IPS-NIHi7 (cell line): ENCODE data around the gene KLHL18.
"Not testable (repeated sequence)": the region's sequence is repeated elsewhere in the genome, so short reads cannot be mapped to it uniquely, and the experiment has no call there.

Experiments used
- DNase-seq: peaks from one replicate; pipeline ENCODE4 v3.0.0; 2012; ENCODE audit warnings: mixed read lengths; ENCODE audit errors: extremely low spot score

The KLHL18 gene

GRCh38 chr3:47314056-47314764 lies 31.5 kb downstream of the KLHL18 start:
- DNase-seq = no peak

DNA sequence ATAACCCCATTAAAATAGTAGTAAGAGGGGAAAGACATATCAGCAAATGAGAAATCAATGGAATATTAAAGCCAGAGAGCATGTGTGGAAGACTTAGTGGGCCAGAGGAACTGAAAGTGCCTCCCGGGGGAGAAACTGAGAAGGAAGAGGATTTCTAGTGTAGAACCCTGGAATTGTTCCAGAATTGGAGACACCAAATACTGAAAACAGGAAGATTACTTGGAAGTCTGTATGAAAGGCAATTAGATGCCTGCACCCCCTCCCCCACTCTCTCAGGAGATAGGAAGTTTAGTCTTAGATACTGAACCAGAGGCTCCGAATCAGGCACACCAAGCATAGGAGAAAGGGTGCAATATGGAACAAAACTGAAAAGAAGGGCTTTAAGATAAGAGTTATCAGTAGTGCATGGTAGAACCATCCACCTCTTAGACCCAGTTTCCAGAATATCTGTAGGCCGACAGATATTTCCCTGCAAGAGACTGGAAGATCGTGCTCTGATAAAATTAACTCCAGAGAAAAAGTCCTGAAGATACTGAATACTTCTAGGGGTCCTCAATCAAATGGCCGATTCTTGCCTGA lies 32.4 kb downstream of the KLHL18 start:
- DNase-seq = no peak

GRCh38 chr3:47316151-47316550 lies 33.4 kb downstream of the KLHL18 start:
- DNase-seq = not testable (repeated sequence)

GRCh38 chr3:47318916-47319315 lies 36.2 kb downstream of the KLHL18 start:
- no peak for DNase-seq

- DNase-seq = no peak
These were observed 37.2 kb downstream of the KLHL18 start for GRCh38 chr3:47319956-47320355.

DNA sequence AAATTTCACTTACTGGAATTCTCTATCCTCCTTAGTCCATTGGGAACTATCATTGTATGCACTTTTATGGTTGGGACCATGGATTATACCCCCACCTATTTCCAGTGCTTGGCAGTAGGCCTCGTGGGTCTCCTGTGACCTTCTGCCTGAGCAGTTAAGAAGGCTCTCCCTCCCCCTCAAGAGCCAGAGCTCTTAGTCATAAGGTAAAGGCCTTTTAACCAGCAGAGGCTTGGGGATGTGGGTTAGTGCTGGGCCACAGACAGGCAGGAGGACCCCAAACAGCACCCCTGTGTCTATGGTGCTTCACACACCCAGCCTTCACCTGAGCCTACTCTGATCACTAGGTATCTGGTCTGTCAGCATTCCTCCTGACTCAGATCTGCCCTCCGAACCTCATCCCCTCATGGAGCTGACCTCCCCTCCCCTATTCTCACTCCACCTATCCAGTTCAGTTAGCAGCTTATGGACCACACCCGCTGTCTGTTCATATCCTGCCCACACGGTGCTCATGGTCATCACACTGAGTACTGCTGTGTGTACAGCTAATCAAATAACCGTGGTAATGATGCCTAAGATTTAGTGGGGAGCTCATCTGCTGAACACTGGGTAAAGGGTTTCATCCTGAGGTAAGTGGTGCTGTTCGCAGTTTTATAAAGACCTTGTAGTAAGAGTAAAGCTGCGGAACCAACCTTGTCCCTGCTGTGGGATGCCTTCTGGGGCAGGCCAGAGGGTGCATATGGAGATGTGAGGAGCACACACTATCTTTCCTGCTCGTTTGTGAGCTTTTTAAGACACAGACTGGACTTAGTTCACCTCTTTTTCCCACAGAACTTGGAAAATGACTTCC lies 40.9 kb downstream of the KLHL18 start:
- DNase-seq = no peak

DNA sequence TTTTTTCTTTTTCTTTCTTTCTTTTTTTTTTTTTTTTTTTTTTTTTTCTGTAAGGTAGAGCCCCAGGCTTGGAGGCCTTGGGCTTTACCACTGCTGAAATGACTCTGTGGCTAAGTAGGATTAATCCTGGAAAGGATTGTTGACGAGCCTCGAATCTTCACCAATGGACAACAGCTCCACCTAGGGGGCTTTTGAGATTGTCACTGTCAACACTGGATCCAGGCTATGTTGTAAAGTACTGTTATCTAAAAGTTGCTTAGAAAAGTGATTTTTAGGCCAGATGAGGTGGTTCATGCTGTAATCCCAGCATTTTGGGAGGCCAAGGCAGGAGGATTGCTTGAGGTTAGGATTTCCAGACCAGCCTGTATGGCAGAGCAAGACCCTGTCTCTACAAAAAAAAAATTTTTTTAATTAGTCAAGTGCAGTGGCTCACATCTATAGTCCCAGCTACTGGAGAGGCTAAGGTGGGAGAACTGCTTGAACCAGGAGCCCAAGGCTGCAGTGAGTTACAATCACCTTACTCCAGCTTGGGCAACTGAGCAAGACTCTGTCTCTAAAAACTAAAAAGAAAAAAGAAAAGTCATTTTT lies 41.6 kb downstream of the KLHL18 start:
- DNase-seq = peak; percentile 90

DNA sequence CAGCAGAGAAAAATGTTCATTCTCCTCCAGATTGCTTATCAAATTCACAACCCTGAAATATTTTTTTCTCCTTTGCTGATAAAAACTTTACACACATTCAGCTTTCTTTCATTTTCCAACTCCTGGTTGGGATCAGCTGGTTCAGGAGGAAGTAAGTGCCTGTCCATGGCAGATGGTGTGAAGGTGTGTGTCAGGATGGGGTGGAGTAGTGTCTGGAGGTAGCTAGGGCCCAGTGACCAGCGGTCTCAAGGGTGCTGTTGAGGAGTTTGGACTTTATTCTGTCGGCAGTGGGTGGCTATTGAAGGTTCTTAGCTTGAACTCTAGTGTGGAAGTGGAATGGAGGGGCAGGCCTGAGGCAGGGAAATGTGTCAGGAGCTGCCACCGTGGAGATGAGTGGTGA lies 51.2 kb downstream of the KLHL18 start:
- no peak for DNase-seq

GRCh38 chr3:47337656-47338055 lies 54.9 kb downstream of the KLHL18 start:
- DNase-seq = no peak

GRCh38 chr3:47339951-47340350 lies 57.2 kb downstream of the KLHL18 start:
- no peak for DNase-seq

GRCh38 chr3:47340866-47341265 lies 58.1 kb downstream of the KLHL18 start:
- DNase-seq = no peak

DNA sequence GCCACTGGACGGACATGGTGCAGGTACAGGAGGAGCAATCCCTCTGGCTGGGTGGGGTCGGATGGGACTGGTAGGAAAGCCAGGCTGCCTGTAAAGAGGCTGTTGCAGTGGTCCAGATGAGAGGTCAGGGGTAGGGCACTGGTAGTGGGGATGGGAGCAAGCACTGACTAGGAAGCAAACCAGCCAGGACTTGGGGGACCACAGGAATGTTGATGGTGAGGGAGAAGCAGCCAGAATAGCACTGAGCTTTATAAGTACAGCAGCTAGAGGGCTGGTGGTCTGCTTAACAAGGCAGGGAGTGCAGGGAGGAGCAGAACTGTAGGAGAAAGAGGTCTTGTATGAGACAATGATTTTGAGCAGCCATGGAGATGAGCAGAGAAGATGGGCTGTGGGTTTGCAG lies 59.4 kb downstream of the KLHL18 start:
- no peak for DNase-seq

DNA sequence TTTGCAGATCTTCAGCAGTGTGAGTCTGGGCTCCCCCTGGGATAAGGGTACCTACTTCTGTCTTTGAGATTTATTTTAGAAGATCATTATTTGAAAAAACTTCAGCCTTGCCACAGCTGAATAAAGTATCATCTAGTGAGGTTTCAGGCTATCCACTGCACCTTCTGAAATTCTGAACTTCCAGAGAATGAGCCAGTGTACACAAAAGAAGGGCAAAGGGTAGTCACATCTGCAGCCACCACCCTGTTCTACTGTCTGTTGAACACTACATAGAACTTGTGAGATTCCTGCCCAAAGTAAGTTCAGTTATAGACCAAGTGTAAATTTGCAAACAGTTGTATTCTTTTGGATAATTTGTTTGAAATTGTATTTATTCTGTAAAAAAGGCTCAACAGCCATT lies 60.1 kb downstream of the KLHL18 start:
- DNase-seq = no peak

- DNase-seq = no peak
These were observed 60.8 kb downstream of the KLHL18 start for GRCh38 chr3:47343471-47343971.

DNA sequence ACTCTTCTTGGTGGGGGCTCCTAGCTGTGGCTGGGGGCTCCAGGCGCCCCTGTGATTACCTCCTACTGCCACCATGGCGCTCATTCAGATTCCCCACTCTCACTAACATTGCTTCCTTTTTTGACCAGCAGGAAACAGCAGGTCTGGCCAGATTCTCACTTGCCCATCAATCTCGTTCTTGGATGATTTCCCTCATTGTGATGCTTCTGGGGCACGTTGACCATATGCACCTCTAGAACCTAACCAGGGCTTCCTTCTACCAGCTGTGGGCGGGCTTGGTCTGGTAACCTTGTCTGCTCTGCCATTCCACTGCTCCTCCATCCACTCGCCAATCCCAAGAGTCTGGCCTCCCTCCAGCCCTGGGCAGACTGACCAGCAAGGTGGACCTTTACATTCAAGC lies 62.2 kb downstream of the KLHL18 start:
- no peak for DNase-seq

DNA sequence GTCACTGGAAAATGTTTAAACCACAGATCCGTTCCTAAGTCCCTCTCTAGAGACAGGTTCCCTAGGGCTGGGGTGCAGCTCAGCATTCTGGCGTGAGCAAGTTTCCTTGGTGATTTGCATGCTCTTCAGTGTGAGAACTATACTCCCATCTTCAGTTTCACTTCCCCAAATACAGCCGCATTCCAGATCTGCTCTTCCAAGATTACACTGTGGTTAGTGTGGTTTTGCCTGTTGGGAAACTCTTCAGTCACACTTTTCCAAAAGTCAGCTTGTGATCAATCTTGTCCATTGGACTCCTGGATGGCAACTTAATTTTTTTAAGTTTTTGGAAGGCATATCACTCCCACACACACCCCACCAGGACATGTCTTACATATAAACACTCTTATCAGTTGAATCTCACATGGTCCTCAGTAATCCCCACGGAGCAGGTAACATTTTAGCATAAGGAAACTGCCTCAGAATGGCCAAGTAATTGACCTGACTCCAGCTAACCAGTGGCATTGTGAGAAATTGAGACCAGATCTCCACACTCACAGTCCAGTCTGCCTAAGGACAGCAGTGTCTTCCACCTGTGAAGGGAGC lies 64.6 kb downstream of the KLHL18 start:
- DNase-seq = no peak

DNA sequence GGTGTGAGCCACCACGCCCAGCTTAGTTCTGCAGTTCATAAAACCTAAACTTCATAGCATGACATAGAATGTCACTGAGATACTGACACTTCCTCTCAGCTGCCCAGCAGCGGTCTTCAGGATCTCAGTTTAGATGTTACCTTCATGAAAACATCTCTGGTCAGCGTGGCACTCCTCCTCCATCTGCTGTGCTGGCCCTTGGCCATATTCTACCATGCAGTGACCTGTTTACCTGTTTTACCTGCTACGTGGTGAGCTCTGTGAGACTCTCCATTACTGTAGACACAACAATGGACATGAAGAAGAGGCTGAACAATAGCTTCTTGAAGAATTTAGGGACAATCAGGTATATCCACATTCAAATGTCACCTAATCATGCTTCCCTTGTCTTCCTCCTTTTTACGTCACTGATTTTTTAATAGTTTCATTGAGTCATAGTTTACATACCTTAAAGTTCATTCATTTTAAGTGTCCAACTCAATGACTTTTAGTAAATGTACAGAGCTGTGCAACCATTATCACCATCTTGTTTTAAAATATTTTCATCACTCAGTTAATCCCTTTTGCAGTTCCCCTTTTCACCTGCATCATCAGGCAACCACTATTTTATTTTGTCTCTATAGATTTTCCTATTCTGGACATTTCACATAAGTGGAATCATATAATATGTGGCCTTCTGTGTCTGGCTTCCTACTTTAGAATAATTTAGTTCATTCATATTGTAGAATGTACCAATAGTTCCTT lies 65.8 kb downstream of the KLHL18 start:
- DNase-seq = no peak

GRCh38 chr3:47355010-47355409 lies 72.3 kb downstream of the KLHL18 start:
- DNase-seq = no peak

DNA sequence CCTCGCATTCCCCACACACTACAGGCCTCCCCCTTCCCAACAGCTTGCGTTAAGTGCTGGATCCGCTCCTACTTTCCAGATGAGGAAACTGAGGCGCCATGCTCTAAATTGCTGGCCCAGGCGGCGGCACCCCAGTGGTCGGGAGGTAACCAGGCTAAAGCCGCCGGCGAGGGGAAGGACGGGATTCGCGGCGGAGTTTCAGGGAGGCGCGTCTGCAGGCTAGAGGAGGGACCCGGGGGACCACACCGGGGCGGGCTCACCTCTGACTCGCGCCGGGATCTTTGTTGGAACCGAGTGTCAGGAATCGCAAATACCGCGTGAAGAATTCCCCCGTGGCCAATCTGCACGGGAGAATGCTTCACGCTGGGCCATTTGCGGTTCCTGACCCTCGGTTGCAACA lies 73.5 kb downstream of the KLHL18 start:
- no peak for DNase-seq

GRCh38 chr3:47359323-47359722 lies 76.6 kb downstream of the KLHL18 start:
- no peak for DNase-seq

GRCh38 chr3:47360110-47360517 lies 77.4 kb downstream of the KLHL18 start:
- DNase-seq = not testable (repeated sequence)
